T-helper 1 cell treated with Interleukin-12 subunit alpha and Interleukin-12 subunit beta and Interleukin-4 antibody, amounts not matched to agents 30 ng/mL and 1 ng/mL, for 36 hours (primary cell): ENCODE data around the gene ELP2. TPM values are rescaled to one million over a fixed set of nuclear protein-coding genes. Genes with fewer than 3 reads are reported as not detected.
"Not testable (repeated sequence)": the region's sequence is repeated elsewhere in the genome, so short reads cannot be mapped to it uniquely, and the experiment has no call there.

Experiments
- intact Hi-C: fragments of 100-400 bp; cut with micrococcal nuclease; formaldehyde crosslinking; loops from one replicate; pipeline ENCODE4 v1.15.1; 2024
- total RNA-seq: library from RNA; stranded (reverse); gene quantifications from 2 replicates; pipeline ENCODE4 v1.2.3, GENCODE V29; 2022

ELP2 gene
- total RNA-seq, 1 donor from 2014 or later, result 73.4 TPM

GRCh38 chr18:36116771-36117170, 12.9 kb upstream of the ELP2 start:
- intact Hi-C loops, result not testable (repeated sequence)

GRCh38 chr18:36120297-36120696, 9.4 kb upstream of the ELP2 start:
- intact Hi-C loops, result no loop called here

- intact Hi-C loops, result loop anchor here (5.0 kb wide), 1 partner anchor 543 kb away; the partner anchor contains the start of gene GALNT1
Measured at GRCh38 chr18:36124841-36125240, 4.9 kb upstream of the ELP2 start.

GRCh38 chr18:36126668-36127067, 3.0 kb upstream of the ELP2 start:
- intact Hi-C loops, result loop anchor here (5.0 kb wide), 1 partner anchor 544 kb away; the partner anchor contains the start of gene GALNT1

GRCh38 chr18:36127836-36128529, 1.7 kb upstream of the ELP2 start:
- intact Hi-C loops, result loop anchor here (2.0 to 5.0 kb wide), 4 partner anchors 15 to 546 kb away; partner anchors contain the start of genes GALNT1 and MOCOS

- intact Hi-C loops, result loop anchor here (2.0 to 5.0 kb wide), 4 partner anchors 14 to 546 kb away; partner anchors contain the start of genes GALNT1 and MOCOS
Measured at GRCh38 chr18:36128530-36128870, 1.2 kb upstream of the ELP2 start.

- intact Hi-C loops, result loop anchor here (1.0 to 5.0 kb wide), 12 partner anchors 14 to 889 kb away; partner anchors contain the start of genes GALNT1, INO80C, KIAA1328 and MOCOS
Measured at GRCh38 chr18:36128907-36129299, 796 bp upstream of the ELP2 start.

DNA sequence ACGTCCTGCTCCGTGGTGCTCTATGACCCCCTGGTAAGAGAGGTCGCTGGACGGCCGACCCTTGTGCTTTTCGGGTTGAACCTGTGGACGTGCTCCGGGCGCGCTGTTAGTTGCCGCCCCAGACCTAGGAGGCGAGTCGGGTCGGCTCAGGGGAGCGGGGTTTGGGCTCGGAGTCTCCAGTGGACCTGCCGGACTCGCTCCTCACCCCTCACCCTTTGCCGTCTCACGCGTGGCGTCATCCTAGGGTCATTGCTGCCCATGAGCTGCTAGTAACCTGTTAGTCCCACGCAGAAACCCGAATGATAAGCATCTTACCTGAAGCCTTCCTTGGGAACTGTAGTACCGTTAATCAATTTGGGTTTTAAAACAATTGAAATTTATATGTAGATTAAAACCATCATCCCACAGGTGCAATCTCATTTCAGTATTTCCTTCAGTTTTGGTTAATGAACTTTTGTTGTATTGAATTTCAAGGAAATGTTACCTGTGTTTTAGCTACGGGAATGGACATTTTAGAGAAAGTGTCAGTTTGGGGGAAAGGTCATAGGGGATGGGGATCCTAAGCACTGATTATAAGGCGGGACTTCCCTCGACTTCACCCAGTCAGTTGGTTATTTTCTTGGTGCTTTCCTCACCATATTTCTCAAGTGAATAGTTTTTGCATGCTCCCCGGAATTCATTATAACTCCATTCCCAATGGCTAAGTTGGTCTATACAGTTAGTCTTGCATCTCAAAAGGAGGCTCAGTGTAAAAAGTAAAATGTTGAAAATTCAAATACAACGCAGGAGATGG, 536 bp downstream of the ELP2 start:
- intact Hi-C loops, result no loop called here

DNA sequence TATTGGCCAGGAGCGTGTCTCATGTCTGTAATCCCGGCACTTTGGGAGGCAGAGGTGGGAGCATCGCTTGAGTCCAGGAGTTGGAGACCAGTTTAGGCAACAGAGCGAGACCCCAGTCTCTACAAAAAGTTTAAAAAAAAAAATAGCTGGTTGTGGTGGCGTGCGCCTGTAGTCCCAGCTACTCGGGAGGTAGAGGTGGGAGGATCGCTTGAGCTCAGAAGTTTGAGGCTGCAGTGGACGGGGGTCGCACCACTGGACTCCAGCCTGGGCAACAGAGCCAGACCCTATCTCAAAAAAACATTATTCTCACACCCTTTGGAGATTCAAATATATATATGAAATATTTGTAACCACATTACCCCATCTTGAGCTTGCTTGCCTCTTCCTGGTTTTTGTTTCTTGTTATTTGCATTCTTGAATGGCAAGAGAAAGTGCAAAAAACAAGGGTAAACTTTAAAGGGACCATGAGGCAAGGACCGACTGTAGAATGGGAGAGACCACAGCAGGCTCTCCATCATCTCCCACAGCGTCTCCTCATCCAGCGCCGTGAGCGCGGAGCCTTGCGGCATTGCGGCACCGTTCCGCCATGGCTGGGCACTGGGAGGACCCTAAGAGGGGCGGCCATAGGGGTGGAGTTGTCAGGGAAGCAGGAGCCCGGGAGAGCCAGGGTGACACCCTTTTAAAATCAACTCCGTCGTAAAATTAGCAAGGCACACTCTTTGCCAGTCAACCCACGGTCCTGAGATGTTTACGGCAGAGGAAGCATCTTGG, 1.4 kb downstream of the ELP2 start:
- intact Hi-C loops, result no loop called here

DNA sequence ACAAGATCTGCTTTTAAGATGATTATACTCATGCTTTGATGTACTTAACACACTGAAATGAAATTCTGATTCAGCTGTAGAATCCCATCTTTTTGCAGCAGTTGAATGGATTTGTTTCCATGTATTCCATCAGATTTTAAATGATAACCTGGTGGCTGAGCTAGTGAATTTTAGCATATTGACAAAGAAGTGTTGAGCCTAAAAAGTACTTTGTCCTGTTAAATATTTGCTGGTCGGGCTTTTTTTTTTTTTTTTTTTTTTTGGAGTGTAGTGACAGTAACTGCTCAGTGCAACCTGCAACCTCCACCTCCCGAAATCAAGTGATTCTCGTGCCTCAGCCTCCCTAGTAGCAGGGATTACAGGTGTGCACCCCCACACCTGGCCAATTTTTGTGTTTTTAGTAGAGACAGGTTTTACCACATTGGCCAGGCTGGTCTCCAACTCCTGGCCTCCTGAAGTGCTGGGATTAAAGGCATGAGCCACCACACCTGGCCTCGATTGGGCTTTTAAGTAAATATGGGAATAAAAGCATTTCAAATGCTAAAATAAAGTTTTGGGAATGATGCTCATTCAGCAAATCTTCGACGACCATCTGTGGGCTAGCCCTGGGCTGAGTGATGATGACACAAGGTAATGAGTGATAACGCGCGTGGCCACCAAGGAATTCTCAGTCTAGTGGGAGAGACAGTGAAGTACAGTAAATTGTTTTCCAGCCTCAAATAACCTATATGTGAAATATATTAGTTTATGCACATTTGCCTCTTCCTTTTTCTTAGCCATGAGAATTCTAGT, 2.2 kb downstream of the ELP2 start:
- intact Hi-C loops, result no loop called here

DNA sequence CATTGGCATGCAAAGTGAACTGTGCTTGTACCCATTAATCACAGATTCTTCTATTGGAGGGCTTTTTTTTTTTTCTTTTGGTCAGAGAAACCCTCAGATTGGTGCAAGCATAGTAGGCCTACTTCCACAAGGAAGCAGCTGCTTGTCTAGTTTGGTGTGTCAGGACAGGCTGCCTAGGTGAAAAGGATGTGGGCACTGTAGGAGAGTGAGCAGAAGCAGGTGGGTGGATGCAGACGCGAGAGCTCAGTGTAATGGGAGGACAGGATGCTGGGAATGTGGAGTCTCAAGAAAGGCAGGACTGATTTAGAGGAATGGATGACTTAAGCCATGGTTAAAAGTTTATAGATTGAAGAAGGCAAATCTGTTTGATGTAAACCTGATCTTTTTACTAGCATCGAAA, 3.1 kb downstream of the ELP2 start:
- intact Hi-C loops, result no loop called here

DNA sequence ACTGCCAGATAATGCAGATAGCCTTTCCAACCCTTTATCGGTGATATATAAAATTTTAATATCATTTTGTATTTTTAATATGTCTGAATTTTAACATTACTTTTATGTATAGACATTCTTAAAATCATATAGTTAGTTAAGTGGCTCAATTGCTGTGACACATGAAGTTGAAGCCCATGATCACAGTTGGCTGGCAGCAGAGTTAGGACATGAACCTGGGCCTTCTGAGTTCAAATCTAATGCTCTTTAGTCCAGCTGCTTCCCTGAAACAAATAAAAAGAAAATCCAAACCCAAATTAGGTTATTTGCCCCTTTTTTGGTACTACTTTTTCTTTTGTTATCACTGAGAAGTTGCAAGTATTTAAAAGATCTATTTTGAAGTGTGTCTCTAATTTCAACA, 5.6 kb downstream of the ELP2 start:
- intact Hi-C loops, result no loop called here

- intact Hi-C loops, result no loop called here
Measured at GRCh38 chr18:36139245-36139644, 9.5 kb downstream of the ELP2 start.

- intact Hi-C loops, result no loop called here
Measured at GRCh38 chr18:36141576-36141975, 11.9 kb downstream of the ELP2 start.

DNA sequence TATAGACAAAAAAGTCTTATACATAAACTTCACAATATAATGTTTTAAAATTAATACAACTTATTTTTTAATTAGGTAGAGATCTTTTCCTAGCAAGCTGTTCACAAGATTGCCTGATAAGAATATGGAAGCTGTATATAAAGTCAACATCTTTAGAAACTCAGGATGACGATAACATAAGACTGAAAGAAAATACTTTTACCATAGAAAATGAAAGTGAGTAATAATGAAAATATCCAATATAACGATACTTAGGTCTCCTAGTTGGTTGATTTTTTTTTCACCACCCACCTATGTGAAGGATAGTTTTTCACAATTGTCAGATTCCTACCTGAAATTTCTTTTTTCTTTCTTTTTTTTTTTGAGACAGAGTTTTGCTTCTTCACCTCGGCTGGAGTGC, 13.1 kb downstream of the ELP2 start:
- intact Hi-C loops, result loop anchor here (2.0 kb wide), 1 partner anchor 14 kb away; the partner anchor contains the start of genes ELP2 and SLC39A6

DNA sequence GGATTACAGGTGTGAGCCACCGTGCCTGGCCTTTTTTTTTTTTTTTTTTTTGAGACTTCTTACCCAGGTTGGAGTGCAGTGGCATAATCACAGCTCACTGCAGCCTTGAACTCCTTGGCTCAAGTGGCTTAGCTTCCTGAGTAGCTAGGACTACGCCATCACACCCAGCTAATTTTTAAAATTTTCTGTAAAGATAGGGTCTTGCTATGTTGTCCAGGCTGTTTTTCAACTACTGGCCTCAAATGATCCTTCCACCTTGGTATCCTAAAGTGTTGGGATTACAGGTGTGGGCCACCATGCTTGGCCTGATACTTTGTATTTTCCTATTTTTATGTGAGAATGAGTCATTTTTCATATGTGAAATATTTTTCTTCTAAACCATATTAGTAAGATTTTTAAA, 13.7 kb downstream of the ELP2 start:
- intact Hi-C loops, result loop anchor here (2.0 kb wide), 1 partner anchor 15 kb away; the partner anchor contains the start of genes ELP2 and SLC39A6

DNA sequence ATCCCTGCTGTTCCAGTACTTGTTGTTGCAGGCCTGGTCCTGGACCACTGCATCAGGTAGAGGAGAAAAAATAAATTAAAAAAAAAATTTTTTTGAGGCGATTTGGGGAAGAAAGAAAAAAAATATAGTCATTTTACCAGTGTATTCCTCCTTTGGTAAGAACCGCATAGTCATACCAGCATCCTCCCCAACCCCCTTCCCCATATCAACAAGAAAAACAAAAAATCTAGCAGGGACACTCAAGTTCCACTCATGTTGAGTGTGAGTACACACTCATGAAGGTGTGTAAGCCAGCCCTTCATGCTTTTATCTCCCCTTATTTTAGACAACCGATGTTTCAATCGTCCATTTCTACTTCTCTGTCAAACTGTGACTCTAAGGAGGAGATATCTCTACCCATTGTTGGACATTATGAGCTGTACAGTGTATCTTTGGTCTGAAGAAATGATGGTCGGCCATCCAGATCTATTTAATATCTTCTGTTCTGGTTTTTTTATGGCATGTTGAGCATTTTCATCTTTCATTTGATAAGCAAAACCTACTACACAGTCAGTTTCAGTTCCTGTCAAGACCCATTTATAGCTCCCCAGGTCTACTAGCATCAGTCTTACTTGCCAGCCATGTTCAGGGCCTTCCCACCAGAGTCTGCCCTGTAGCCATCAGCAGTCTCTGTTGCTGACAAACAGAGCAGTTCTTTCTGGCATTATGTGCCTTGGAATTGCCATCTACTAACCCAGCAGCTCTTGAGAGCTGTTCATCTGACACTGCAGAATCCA, 20.0 kb downstream of the ELP2 start:
- intact Hi-C loops, result no loop called here

DNA sequence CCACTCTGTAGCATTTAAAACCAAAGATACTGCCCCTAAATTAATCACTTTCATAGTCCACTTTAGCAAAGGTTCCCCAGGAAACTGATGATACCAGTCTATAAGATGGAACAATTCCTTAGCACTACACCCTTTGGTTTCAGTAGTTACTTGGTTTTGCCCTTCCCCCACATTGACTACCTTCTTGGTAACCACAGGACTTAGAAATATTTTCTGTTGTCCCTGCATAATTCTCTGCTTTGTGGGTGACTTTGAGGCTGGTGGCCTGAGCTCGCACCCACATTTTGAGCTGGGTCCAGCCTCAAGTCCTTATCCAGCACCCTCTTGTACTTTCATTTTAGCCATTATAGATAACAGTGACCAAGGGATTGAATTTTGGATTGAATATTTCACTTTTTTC, 23.1 kb downstream of the ELP2 start:
- intact Hi-C loops, result no loop called here

DNA sequence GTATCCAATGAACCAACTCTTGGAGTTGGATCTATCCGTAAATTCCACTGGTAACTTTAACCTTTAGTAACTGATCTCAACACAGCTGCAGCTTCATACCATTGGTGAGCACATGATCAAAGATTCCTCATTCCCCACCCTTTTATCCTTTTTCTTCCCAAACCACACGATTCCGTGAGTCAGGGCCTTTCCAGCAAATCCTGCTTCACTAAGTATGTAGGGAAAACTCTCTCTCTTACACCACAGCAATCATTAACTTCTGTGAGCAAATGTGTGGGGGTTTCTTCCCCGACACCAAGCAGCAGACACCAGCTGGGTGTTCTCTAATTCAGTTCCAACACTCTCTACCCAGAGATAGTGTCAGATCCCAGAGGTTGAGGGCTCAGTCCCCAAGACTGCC, 23.5 kb downstream of the ELP2 start:
- intact Hi-C loops, result no loop called here

- intact Hi-C loops, result no loop called here
Measured at GRCh38 chr18:36153771-36154170, 24.1 kb downstream of the ELP2 start.
